GM18526 (cell line): ENCODE results near the gene EFEMP2.
A peak's percentile ranks its signal among the peaks of the same experiment; 100 is the strongest.

Experiments
- POLR2A ChIP-seq: IDR thresholded peaks from 3 replicates; pipeline ENCODE4 v1.6.1; 2011; ENCODE audit not compliant: insufficient read length; ENCODE audit errors: extremely low read depth

EFEMP2 gene

GRCh38 chr11:65864706-65865471 lies 7.7 kb downstream of the EFEMP2 start:
- TF ChIP-seq POLR2A, result no peak

DNA sequence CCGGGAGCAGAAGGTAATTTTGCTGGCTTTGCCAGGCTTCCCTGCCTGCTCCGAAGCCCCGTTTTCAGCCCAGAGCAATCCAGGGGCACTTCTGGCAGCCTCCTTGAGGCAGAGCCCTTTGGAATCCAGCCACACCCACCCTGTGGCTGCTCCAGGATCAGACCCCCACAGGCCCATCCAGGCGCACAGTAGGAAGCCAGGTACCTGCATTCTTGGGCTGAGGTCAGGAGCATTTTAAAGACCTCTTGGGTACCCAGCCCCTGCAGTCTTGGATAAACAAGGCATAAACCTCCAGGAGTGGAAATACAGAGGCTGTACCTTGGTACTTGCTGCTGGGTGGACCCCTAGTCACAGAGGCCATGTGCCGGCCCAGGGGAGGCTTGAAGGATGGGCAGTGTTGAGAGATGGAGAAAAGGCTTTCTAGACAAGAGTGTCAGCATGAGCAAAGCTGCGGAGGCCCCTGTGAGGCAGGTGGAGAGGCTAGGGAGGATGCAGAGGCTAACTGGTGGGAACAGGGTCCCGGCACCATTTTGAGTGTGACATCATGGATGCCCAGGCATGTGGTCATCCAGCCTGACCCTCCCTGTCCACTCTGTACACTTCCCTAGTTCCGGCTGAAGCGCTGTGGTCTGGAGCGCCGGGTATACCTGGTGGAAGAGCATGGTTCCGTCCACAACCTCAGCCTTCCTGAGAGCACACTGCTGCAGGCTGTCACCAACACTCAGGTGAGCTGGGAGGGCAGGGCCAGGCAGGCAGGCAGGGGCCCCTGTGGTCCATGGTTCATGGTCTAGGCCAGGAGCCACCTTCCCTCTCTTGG lies 8.5 kb downstream of the EFEMP2 start:
- no peak for TF ChIP-seq POLR2A

GRCh38 chr11:65862941-65863888 lies 9.4 kb downstream of the EFEMP2 start:
- TF ChIP-seq POLR2A, result no peak

- no peak for TF ChIP-seq POLR2A
These were observed 10.3 kb downstream of the EFEMP2 start for GRCh38 chr11:65862191-65862735.

- TF ChIP-seq POLR2A, result no peak
These were observed 10.9 kb downstream of the EFEMP2 start for GRCh38 chr11:65861533-65862183.

DNA sequence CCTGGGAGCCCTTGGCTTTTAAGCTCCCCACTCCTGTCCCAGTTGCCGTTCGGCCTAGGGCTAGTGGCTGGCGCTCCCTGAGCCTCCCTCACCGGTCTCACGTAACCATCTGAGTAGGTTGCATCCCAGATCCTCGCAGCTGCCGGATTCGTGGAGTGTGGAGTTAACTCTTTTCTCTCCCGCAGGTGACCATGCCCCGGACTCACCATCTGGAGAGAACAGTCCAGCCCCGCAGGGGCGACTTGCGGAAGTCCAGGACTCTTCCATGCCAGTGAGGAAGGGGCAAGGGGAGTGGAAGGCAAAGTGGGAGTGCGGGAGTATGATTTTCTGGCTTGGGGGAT lies 11.5 kb downstream of the EFEMP2 start:
- no peak for TF ChIP-seq POLR2A

GRCh38 chr11:65860278-65861164 lies 12.1 kb downstream of the EFEMP2 start, which contains the start of gene MUS81:
MUS81 (plus strand) TSS chr11:65860433; CDS start chr11:65860754, 321 bp downstream.
- peak; percentile 67 for TF ChIP-seq POLR2A

GRCh38 chr11:65859812-65860277 lies 12.8 kb downstream of the EFEMP2 start:
- no peak for TF ChIP-seq POLR2A

DNA sequence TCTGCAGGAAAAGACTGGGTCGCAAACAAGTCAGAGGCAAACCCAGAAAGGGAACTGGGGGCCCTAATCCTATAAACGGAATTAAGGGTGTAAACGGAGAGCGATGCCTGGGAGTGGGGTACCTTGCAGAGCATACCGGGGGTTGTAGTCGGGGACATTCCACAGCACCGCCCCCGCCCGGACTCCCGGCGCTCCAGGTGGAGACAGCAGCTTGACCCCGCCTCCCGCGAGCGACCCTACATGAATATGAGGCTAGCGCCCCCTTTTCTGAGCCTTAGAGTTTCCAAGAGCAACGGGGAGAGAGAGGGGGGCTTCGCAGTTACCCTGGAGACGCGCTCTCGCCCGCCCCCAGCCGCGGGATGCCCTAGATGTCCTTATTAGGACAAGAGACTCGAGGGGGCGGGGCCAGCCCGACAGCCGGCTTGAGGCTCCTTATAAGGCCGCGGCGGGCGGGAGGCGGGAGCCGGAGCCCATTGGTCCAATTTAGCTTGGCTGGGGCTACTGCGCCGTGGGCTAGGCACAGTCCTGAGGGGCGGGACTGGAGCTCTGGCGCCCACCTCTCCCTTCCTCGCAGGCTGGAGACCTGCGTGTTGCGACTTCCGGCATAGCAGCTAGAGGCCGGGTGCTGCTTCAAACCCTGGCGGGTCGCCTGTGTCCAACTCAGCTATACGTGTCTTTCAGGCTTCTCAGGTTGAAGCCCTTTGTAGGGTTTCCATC lies 13.3 kb downstream of the EFEMP2 start:
- TF ChIP-seq POLR2A, result peak; percentile 97

GRCh38 chr11:65858681-65859087 lies 13.9 kb downstream of the EFEMP2 start:
- no peak for TF ChIP-seq POLR2A

DNA sequence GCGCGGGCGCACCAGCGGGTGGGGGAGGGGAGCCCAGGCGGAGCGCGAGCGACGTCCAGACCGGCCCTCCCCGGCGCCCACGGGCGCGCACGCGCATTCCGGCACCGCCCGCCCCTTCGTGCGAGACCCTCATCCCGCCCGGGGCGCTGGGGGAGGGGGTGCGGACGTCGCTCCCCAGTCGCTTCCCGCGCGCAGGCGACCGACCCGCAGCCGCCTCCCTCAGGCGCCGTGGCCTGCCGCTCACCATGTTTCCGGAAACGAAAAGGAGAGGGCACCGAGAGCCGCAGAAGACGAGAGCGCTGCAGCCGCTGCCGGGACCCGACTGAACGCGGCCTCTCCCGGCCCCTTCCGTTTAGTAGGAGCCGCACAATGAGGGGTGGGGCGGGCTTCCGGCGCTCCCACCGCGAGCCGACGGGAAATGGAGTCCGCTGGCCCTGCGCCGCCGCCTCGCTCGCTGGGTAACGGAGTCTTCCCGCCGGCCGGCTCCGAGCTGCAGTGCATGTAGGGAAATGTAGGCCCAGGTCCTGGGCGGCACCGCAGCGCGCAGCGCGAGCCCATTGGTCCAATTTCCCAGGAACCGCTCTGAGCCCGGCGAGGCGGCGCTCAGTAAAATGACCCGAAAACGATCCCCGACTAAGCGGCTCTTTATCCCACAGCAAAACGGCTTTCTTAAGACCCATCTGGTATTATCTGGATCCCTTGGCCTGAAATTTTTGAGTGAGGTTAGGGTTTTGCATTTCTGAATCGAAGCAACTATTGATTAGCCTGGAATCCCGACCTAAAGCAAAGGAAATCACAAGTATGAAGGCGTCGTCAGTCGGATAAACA lies 14.5 kb downstream of the EFEMP2 start, which contains the start of gene CFL1:
Gene CFL1, minus strand, starts transcription at position 328 of the 828 bp plus-strand sequence. Its CDS starts 81 bp downstream, at position 247.
- TF ChIP-seq POLR2A, result peak; percentile 99

DNA sequence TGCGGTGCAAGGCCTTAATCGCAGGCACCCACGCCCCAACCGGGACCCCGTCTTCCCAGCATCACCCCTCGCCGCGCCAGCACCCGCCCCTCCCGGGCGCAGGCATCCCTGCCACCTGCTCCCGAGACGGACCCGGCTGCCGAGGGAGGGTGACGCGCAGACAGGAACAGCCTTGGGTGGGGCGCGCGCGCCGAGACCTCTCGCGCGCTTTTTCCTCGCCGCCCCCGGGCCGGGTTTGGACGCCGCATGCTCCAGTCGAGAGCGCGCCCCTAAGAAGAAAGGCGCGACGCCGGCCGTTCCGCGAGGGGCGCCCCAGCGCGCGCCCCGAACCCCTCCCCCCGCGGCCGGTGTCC lies 15.1 kb downstream of the EFEMP2 start:
- no peak for TF ChIP-seq POLR2A
